HG03139 (cell line): ENCODE measurements around the gene METTL24.
A peak's percentile ranks its signal among the peaks of the same experiment; 100 is the strongest.
"Not testable (repeated sequence)": the region's sequence is repeated elsewhere in the genome, so short reads cannot be mapped to it uniquely, and the experiment has no call there.

Experiments used
- ATAC-seq: cut with Tn5 transposase; IDR thresholded peaks from one replicate; pipeline ENCODE4 v1.9.1; 2021; ENCODE audit not compliant: unreplicated experiment

The METTL24 gene

DNA sequence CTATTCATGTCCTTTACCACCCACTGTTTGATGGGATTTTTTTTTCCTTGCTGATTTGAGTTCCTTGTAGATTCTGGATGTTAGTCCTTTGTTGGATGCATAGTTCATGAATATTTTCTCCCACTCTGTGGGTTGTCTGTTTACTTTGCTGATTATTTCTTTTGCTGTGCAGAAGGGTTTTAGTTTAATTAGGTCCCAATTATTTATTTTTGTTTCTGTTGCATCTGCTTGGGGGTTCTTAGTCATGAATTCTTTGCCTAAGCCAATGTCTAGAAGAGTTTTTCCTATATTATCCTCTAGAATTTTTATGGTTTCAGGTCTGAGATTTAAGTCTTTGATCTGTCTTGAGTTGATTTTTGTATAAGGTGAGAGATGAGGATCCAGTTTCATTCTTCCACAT, 85.4 kb downstream of the METTL24 start:
- not testable (repeated sequence) for ATAC-seq

DNA sequence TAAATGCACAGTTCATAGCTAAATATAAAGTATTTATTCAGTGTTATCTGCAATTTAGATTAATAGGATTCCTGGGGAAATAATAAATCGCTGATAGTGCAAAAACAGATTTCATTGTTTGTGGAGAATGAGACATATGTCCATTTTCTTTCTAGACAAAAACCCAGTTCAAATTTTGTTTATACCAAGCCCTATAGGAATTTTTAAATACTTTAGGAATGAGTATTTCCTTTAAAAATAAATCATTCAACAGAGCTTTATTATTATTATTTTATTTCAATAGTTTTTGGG, 86.5 kb downstream of the METTL24 start:
- no peak for ATAC-seq

DNA sequence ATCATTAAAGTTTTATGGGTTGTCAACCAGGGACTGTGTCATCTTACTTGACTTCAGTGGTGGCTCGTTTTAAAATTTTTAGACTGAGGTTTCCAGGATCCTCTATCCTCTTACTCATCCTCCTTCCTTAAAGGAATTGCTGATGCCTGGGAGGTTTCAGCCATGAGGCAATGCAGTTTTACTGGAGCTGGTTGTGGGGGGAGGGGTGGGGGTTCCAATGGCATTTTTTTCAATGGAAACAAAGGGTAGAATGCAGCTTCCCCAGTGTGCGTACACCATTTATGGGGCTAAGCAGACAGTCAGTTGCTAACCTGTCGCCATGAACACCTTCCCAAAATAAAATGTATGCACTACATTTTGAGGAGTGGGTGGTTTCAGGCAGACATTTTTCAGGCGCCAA, 88.0 kb downstream of the METTL24 start:
- ATAC-seq: no peak

DNA sequence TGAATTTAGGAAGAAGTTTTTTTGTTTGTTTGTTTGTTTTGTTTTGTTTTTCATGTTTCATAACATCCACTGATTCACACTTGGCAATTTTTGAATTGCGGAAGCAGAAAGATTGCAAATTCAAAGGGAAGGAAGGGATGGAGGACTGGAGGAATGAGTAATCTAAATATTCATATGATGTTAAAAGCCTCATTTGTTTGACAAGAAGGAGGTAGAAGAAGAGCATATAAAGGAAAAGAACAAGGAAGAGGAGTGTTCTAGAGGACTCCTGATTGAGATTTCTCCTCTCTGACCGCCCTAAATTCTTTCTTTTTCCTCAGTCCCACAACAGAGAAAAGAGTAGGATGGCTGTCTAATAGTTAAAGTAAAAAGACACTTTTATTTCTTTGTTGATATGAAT, 88.5 kb downstream of the METTL24 start:
- ATAC-seq: no peak

DNA sequence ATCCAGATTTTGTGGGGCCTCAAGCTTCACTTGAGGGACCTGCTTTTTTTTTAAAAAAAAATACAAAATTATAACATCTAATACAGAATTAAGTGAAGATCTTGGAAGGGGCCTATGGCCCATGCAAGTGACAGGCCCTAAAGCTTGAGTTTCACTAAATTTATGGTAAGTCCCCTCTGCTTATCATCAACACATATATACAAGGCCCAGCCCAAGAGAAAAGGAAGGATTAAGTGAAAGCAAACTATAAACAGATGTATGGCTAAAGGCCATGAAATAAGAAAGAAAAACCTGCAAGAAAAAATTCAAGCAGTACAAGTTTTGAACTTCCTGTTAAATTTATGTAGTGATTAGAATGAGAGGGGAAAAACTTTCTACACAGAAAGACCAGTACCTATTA, 91.2 kb downstream of the METTL24 start:
- no peak for ATAC-seq

DNA sequence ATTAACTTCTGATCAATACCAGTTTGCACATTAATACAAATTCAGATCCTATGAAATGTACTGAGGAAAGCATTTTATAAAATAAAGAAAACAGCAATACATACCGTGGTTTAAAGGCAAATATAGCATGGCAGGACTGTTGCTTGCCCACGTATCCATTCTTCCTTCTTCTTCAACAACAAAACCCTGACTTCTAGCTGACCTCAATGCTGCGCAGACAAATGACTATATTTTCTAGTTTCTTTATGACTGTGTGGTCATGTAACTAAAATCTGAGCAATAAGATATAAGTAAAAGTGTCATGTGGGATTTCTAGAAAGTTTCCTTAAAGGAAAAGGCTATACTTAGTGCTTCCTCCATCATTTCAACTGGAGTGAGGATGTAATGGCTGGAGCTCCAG, 92.9 kb downstream of the METTL24 start:
- ATAC-seq: no peak

DNA sequence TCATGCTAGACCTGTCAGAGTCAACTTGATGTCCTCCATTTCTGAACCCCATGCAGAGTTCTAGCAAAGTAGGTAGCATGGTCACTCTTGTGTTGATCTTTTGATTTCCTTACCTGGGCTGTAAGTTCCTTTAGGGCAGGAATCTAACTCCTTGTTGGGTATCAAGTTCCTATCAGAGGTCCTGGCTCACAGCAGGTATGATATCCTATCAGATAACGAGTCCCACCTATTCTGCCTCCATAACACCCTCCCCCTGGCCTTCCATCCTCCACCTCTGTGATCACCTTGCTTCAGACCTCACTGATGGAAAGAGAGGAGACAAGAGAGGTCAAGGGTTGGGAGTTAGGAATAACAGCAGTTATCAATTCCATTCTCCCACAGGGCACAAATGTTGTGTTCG, 101.8 kb downstream of the METTL24 start:
- ATAC-seq: no peak

DNA sequence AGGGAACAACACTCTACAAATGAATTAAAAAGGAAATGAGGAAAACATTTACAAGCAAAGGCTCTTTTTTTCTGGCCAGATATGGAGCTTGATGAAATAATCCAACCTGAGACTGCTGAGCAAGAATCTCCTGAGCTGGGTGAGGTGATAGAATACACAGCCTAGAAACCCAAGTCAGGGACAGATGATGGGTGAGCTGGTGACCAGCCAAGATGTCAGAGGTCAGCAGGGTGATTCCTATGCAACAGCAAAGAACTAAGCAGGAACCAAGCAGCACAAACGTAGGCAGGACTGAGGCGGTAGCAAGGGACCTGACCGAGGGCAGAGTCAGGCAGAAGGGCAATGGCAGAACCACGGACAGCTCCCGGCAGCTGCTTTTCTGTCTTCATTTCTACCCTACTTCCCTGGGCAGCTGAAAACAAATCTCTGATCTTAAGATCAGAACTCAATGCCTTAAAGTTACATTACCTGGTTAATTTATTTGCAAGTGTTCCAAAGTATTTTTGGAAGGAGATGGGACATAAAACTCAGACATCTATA, 102.9 kb downstream of the METTL24 start:
- ATAC-seq: no peak

DNA sequence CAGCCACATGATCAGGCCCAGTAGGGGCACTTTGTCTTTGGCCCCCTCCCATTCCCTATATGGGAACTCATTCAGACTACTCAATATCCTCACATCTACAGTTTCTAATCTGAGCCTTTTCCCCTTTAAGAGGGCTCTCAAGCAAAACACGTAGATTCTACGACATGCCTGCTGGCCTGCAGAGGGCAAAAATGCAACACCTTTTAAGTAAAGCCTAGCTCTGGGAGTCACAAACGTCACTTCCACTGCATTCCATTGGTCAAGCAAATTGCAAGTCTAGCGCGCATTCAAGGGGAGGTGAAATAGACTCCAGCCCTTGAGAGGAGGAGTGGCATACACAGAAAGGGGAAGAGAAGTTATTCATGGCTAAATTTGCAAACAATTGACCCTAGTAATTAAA, 107.3 kb downstream of the METTL24 start:
- no peak for ATAC-seq

DNA sequence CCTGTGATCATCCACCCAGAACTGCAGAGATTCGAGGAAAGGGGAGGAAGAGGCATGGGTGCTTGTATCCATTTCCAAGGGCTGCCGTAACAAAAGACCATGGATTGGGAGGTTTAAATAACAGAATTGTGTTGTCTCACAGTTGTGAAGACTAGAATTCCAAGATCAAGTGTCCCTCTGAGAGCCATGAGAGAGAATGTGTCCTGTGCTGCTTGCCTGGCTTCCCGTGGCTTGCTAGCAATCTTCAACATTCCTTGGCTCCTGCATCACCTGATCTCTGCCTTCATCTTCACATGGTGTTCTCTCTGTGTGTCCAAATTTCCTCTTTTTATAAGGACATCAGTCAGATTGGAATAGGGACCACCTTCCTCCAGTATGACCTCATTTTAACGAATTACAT, 108.1 kb downstream of the METTL24 start:
- no peak for ATAC-seq

DNA sequence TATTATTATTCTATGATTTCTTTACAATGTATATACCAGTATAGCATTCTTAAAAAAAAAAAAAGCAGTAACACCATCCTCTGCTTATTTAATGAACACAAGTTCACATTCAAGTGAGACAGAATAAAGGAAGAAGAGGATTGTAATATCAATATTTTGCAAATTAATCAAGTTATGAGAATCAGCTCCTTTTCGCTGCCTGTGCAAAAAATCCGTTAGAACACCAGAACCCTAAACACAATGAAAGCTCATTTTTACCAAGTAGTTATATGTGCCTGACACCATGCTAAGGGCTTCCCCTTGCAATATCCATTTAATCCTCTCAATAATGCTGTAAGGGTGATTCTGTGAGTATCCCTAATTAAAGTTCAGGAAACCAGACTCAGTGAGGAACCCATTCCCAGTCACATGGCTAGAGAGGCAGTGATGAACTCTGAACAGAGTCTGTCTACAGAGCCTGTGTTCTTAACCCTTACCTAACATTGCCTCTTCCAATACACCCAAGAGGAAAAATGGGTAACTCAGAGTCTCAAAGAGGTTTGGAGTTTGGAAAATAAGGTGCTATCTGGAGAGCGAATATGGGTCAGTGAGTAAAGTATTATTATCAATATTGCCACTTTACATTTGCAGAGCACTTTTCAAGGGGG, 111.1 kb downstream of the METTL24 start:
- no peak for ATAC-seq

DNA sequence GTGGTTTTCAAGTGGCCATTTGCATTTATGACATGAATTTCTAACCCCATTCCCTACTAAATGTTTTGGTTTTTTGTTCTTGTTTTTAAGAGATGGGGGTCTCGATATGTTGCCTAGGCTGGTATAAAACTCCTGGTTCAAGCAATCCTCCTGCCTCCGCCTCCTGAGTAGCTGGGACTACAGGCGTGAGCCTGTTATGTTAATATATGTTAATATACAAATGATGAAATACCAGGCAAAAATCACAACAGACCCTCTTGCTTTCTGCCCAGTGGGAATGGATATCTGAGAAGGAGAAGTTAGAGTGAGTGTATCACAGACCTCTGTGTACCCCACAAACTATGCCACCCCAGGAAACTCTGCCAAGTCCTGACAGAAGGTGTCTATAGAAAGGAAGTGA, 111.8 kb downstream of the METTL24 start:
- no peak for ATAC-seq

DNA sequence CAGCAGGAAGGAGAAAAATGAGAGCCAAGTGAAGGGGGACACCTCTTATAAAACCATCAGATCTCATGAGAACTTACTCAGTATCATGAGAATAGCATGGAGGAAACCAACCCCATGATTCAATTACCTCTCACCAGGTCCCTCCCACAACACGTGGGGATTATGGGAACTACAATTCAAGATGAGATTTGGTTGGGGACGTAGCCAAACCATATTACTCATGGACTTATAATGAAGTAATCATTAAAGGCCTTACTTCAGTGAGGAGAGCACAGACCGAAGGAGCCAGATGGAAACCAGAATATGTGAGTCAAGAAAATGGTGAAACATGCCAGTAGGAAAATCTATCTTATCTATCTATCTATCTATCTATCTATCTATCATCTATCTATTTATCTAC, 113.5 kb downstream of the METTL24 start:
- not testable (repeated sequence) for ATAC-seq

DNA sequence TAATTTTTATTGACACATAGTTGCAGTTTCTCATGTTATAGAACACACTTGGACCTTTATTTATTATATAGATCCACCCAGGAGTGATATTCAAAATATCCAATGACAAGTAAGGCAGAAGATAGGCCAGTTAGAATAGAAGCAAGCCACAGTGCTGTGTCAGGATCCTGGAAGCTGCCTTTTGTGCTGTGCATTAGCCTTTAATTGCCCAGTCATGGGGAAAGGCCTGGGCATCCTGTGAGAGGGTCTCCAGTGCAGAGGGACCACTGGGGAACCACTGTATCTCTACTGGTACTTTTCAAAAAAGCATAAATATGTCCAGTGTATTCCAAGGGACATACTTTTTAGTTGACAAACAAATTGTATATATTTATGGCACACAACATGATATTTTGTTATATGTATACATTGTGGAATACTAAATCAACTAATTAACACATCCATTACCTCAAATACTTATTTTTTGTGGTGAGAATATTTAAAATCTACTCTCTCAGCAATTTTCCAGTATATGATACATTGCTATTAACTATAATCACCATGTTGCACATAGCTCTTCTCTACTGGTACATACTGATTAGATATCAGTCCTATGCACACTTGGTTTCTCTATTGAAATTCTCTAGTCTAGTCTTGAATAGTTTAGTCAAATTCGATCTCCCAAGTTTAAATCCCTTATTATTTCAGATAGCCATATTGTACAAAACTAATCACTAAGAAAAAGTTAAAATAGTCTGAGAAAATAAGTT, 118.4 kb downstream of the METTL24 start:
- no peak for ATAC-seq

DNA sequence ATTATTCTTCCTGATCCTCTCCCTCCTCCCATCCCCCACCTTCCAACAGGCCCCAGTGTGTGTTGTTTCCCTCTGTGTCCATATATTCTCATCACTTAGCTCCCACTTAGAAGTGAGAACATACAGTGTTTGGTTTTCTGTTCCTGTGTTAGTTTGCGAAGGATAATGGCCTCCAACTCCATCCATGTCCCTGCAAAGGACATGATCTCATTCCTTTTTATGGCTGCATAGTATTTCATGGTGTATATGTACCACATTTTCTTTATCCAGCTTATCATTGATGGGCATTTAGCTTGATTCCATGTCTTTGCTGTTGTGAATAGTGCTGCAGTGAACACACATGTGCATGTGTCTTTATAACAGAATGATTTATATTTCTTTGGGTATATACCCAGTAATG, 122.1 kb downstream of the METTL24 start:
- not testable (repeated sequence) for ATAC-seq

DNA sequence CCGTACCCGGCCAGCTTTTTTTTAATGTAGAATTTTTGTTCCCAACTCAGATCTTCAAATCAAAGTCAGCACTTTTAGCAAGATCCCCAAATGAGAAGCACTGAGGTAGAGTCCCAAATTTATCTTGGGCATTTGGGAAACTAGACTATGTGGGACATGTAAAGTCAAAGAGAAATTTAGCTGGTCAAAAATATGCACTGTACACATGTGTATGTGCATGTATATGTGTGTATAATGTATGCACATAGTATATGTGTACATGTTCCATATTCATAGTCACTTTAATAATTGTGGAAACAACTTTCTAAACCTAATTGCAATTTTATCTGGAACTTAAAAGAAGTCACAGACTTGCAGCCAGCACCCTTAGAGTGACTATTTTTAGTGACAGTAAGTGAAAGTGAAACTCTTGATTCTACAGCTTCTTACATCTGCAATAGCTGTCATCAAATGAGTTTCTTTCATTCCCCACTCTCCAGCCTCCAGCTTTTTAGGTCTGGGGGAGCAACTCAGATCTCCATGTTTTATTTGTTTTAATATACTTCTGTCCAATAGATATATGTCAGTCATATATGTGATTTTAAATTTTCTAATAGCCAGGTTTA, 124.3 kb downstream of the METTL24 start:
- peak; percentile 94 for ATAC-seq

DNA sequence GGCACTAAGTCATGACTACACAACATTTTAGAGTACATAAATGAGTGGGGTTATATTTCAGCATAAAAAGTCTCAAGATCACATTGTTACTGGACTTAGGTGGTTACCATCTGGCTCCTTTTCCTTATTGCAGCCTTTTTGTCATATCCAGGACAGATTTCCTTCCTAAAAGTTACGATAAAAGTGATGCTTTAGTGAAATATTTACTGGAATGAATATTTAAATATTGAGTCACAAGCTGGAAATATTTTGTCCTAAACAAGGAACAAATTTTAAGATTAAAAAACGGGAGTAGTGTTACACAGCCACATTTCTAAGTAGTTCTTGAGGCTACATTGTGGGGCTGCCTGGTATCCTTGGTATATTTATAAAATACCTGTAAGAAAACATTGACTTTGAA, 125.7 kb downstream of the METTL24 start:
- no peak for ATAC-seq

DNA sequence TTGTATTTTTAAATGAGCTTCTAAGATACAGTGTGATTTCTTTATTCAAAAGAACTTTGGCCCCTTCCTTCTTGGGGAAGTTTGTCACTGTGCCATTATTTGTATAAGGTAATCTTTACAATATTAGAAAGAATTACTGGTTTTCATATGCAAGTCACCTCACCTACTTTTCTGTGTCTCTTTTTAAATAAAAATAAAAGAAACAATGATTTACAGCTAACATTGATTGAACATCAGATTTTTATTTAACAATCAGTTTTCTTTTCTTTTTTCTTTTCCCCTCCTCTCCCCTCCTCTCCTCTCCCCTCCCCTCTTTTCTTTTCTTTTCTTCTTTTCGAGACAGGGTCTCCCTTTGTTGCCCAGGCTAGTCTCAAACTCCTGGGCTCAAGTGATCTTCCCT, 131.9 kb downstream of the METTL24 start:
- ATAC-seq: no peak

DNA sequence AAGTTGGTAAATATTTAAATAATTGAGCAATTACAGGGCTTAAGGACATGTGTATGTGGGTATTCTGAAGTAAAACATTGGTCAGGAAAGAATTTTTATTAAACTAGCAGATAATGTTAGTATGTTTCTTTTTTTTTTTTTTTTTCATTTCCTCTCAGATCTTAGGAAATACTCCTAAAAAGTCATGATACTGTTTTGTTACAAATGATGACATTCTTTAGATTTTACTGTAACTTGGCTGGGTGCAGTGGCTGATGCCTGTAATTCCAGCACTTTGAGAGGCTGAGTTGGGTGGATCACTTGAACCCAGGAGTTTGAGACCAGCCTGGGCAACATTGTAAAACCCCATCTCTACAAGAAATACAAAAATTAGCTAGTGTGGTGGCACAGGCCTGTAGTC, 136.4 kb downstream of the METTL24 start:
- ATAC-seq: no peak

DNA sequence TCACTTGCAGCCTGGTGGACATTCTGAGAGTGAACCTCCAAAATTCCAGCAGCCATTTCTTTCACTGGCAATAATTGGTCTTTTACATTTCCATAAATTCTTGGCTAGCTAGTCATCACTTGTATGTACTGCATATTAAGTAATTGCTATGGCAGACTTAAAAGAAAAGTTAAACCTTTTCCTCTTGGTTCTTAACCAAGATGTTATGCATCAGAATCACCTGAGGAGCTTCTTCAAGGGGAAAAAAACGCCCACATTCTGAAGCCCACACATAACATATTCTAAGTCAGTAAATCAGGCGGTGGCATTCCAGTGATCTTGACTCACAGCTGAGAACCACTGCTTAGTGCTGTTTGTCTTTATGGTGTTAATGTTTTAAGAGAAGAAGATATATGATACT, 140.9 kb downstream of the METTL24 start:
- no peak for ATAC-seq

DNA sequence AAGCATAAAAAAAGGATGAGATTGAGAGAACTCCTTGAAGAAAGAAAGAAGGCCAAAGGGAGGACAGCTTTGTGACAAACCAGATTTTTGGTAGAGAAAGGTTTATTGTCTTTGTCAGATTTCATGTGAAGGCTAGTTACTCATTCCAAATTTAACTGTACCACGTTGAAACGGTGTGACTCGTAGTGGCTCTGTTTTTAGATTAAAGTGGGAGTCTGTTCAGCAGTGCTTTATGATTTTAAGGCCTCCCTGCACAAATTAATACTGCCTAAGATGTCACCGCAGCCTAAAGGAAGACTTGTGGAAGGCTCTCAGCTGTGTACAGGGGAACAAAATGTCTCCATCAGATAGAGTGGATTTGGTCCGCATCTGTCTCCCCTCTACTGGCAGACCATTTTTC, 142.0 kb downstream of the METTL24 start:
- ATAC-seq: no peak

DNA sequence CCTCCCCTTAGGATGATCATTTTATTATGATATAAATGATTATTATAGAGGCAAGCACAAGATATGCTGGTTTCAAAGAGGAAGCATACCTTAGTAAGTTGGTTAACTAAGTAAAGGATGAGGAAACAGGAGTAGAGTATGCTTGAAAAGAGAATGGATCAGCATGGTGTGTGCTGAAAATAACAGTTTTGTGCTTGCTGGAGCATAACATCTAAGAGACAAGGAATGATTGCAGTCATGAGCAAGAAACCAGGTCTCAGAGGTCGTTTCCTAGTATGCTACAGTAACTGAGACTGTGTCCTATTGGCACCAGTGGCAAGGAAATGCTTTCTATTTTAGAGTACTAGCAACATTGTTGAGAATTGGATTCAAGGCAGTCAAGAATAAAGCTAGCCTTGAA, 143.8 kb downstream of the METTL24 start:
- ATAC-seq: no peak
